Stomach (tissue), 9 donors: Measurements from ENCODE around the gene PPHLN1. TPM values are rescaled to one million over a fixed set of nuclear protein-coding genes. Genes with fewer than 3 reads are reported as not detected.

Experiments
- DNase-seq, 2 donors: peaks; one replicate each; pipeline versions ENCODE4 v3.0.0 to v3.0.0-alpha.2; 2013 to 2019
- H3K27ac ChIP-seq, 5 donors: fragments of 200-600 bp in 4 of 5; sonication (generic) in 4 of 5; one replicate each; pipeline ENCODE4 v1.5.1; 2013 to 2019; ENCODE audit warnings: mild to moderate bottlenecking in 1 of 5, moderate library complexity in 1 of 5
- H3K27me3 ChIP-seq, 3 donors: fragments of 200-600 bp; sonication (generic); one replicate each; pipeline ENCODE4 v1.5.1; 2017 to 2019; ENCODE audit warnings: mixed run types in 1 of 3
- H3K36me3 ChIP-seq, 4 donors: fragments of 200-600 bp; sonication (generic); 1 replicate in 3 of 4; 2 replicates in 1 of 4; pipeline ENCODE4 v1.5.1; 2016 to 2019
- H3K4me1 ChIP-seq, 4 donors: fragments of 200-600 bp; sonication (generic); one replicate each; pipeline ENCODE4 v1.5.1; 2016 to 2019
- H3K4me3 ChIP-seq, 4 donors: fragments of 200-600 bp; sonication (generic) in 3 of 4; one replicate each; pipeline ENCODE4 v1.5.1; 2016 to 2019; ENCODE audit warnings: mild to moderate bottlenecking in 1 of 4
- H3K9me3 ChIP-seq, 4 donors: fragments of 200-600 bp; sonication (generic); one replicate each; pipeline ENCODE4 v1.5.1; 2016 to 2019
- EP300 ChIP-seq: sonication (generic); formaldehyde crosslinking; IDR thresholded peaks from one replicate; pipeline ENCODE4 v1.6.1; 2017; ENCODE audit warnings: antibody characterized with exemption
- POLR2A ChIP-seq, 4 donors: fragments of 450-650 bp; IDR thresholded peaks; one replicate each; pipeline ENCODE4 v1.6.1; 2016; ENCODE audit warnings: antibody characterized with exemption in 4 of 4, control low read depth in 2 of 4, mild to moderate bottlenecking in 1 of 4, moderate library complexity in 1 of 4
- POLR2AphosphoS5 ChIP-seq, 3 donors: sonication (generic); formaldehyde crosslinking; IDR thresholded peaks; one replicate each; pipeline ENCODE4 v1.6.1; 2016; ENCODE audit warnings: antibody characterized with exemption in 3 of 3
- WGBS, 5 donors: extraction: QIAGEN DNeasy Blood & Tissue Kit in 3 of 5; methylation state at CpG; one replicate each; pipeline versions ENCODE4 v1.1.5 to v1.1.7; 2013 to 2018; 5-methylcytosine and 5-hydroxymethylcytosine counted together
- intact Hi-C: fragments of 100-400 bp; cut with DNase I; formaldehyde crosslinking; loops from one replicate; pipeline ENCODE4 v1.15.1; 2023; ENCODE audit warnings: low total_unique reads
- polyA plus RNA-seq, 3 donors: library from polyadenylated mRNA; stranded (reverse); fragments of 200-250 nt; gene quantifications; one replicate each; pipeline ENCODE4 v1.2.3, GENCODE V29; 2013
- total RNA-seq, 5 donors: library from RNA; depleted of rRNA; stranded (reverse); fragments of >200 nt; gene quantifications; one replicate each; pipeline versions ENCODE4 v1.1.0 to v1.2.3, GENCODE V29; 2014 to 2016
- TF ChIP-seq, protein P1 (sequence below), 7 experiments: fragments of 450-650 bp in 4 of 7; fragments of 200-600 bp in 3 of 7; sonication (generic) in 3 of 7; IDR thresholded peaks; one replicate each; pipeline ENCODE4 v1.5.1; 2016 to 2019; ENCODE audit warnings: antibody characterized with exemption in 7 of 7, control low read depth in 2 of 7, mild to moderate bottlenecking in 1 of 7
- donor health status: healthy with polysubstance abuse.
- donor health status: Bipolar disorder and iron deficiency.
- donor health status: healthy.

Gene PPHLN1
- total and polyA plus RNA-seq, 8 donors = 23.5 to 213 (median 52.0) TPM

GRCh38 chr12:42356344-42356743 is 30.4 kb downstream of the PPHLN1 start:
- H3K4me3 ChIP-seq = no peak overlapping the region
- WGBS, 5 donors = 79 to 94% (median 90%) methylated on average over 2 of the region's 2 CpGs

DNA sequence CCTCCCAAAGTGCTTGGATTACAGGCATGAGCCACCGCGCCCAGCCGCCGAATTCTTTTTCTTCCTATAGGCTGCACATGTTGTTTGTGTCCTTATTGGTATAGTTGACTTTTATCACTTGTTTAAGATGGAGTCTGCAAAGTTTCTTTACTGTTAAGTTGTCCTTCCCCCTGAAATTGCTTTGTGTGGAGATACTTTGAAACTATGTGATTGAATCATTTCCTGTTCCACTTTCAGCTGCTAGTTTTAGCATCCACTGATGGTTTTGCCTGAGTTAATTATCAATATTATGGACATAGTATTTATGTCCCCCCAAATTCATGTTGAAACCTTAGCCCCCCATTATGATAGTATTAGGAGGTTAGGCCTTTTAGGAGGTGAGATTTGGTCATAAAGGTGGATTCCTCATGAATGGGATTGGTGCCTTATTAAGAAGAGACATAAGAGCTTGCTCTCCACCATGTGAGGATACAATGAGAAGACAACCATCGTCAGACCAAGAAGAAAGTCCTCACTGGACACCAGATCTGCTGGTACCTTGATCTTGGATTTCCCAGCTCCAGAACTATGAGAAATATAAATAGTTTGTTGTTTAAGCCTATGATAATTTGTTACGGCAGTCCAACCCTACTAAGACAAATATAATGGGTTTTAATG is 34.9 kb downstream of the PPHLN1 start:
- TF ChIP-seq, protein P1, sequence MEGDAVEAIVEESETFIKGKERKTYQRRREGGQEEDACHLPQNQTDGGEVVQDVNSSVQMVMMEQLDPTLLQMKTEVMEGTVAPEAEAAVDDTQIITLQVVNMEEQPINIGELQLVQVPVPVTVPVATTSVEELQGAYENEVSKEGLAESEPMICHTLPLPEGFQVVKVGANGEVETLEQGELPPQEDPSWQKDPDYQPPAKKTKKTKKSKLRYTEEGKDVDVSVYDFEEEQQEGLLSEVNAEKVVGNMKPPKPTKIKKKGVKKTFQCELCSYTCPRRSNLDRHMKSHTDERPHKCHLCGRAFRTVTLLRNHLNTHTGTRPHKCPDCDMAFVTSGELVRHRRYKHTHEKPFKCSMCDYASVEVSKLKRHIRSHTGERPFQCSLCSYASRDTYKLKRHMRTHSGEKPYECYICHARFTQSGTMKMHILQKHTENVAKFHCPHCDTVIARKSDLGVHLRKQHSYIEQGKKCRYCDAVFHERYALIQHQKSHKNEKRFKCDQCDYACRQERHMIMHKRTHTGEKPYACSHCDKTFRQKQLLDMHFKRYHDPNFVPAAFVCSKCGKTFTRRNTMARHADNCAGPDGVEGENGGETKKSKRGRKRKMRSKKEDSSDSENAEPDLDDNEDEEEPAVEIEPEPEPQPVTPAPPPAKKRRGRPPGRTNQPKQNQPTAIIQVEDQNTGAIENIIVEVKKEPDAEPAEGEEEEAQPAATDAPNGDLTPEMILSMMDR (IDR thresholded peaks at IDR 0.05) = no peak
- no peak for TF ChIP-seq EP300
- no peak for TF ChIP-seq POLR2AphosphoS5 (IDR thresholded peaks at IDR 0.05)
- no peak for TF ChIP-seq POLR2A (IDR thresholded peaks at IDR 0.05)
- Histone ChIP-seq H3K9me3 (no peaks in the 10 kb centered on the region), H3K4me3 (no peak overlapping the region), H3K36me3 (peaks cover 0 to 20% (median 9%) of the 10 kb centered on the region in 4 donors), H3K27ac (no peak overlapping the region), H3K4me1 (no peaks in the 10 kb centered on the region), H3K27me3 (no peaks in the 10 kb centered on the region)
- no peak for DNase-seq
- 90 to 98% (median 96%) methylated on average over 6 of the region's 6 CpGs for WGBS, 5 donors
- intact Hi-C loops = no loop called here

More at GRCh38 chr12:42356344-42356743, 30.4 kb downstream of the PPHLN1 start:
- no peaks in the 10 kb centered on the region for H3K9me3 ChIP-seq
- TF ChIP-seq POLR2AphosphoS5 (IDR thresholded peaks at IDR 0.05) (no peak), POLR2A (IDR thresholded peaks at IDR 0.05) (no peak), EP300 (no peak)
- TF ChIP-seq, protein P1 (IDR thresholded peaks at IDR 0.05) = no peak
- no peaks in the 10 kb centered on the region for H3K27me3 ChIP-seq
- no peaks in the 10 kb centered on the region for H3K4me1 ChIP-seq
- H3K27ac ChIP-seq = no peak overlapping the region
- intact Hi-C loops = no loop called here
- H3K36me3 ChIP-seq = peaks cover 4 to 52% (median 37%) of the 10 kb centered on the region in 4 donors
- DNase-seq = no peak

- H3K9me3 ChIP-seq = no peaks in the 10 kb centered on the region
- TF ChIP-seq POLR2A (IDR thresholded peaks at IDR 0.05) (no peak), POLR2AphosphoS5 (IDR thresholded peaks at IDR 0.05) (no peak), EP300 (no peak)
- TF ChIP-seq, protein P1 (IDR thresholded peaks at IDR 0.05) = no peak
- H3K27ac ChIP-seq = no peak overlapping the region
- no peak overlapping the region for H3K4me3 ChIP-seq
- DNase-seq = no peak
- H3K27me3 ChIP-seq = no peaks in the 10 kb centered on the region
- WGBS, 5 donors = 79 to 89% (median 80%) methylated on average over 4 of the region's 4 CpGs
- H3K36me3 ChIP-seq = peaks cover 0 to 9% (median 0%) of the 10 kb centered on the region in 4 donors
- H3K4me1 ChIP-seq = peaks cover 0 to 7% (median 0%) of the 10 kb centered on the region in 4 donors
- intact Hi-C loops = no loop called here
Measured at GRCh38 chr12:42361909-42362646, 36.1 kb downstream of the PPHLN1 start.

DNA sequence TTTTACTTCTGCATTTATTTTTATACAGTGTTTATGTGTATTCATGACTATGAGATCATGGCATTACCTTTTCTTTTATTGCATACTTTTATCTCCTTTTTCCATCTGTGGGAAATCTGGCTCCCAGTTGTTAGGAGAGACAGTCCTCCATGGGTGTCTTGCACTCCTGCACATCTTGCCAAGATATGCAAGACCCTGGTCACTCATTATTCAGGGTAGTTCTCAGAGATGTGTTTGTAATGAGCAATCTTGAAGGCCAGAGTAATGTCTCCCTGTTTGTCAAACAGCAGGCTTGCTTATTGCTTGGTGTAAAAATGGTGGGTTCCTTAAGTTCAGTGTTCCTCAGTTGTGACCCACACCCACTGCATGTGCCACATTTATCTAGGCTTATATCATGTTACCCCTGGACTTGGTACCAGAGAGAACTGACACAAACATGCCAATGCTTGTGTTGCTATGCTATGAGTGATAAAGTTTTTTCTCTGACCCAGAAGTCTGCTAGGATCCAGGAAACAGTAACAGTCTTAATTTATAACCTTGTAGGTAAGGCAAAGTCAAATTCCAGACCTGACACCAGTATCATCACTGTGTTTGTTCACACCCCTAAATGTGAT is 36.8 kb downstream of the PPHLN1 start:
- intact Hi-C loops = no loop called here
- H3K9me3 ChIP-seq = no peaks in the 10 kb centered on the region
- no peak overlapping the region for H3K27ac ChIP-seq
- H3K4me1 ChIP-seq = peaks cover 0 to 7% (median 0%) of the 10 kb centered on the region in 4 donors
- H3K27me3 ChIP-seq = no peaks in the 10 kb centered on the region
- H3K36me3 ChIP-seq = peaks cover 0 to 8% (median 0%) of the 10 kb centered on the region in 4 donors
- H3K4me3 ChIP-seq = no peak overlapping the region
- no peak for DNase-seq
- TF ChIP-seq, protein P1 (IDR thresholded peaks at IDR 0.05) = no peak
- TF ChIP-seq EP300 (no peak), POLR2A (IDR thresholded peaks at IDR 0.05) (no peak), POLR2AphosphoS5 (IDR thresholded peaks at IDR 0.05) (no peak)
